Measurements from ENCODE around the gene STAT5B.
"Not testable (repeated sequence)": the region's sequence is repeated elsewhere in the genome, so short reads cannot be mapped to it uniquely, and the experiment has no call there.

STAT5B gene

GRCh38 chr17:42233156-42233555 is 43.0 kb downstream of the STAT5B start:
- DNase-seq (ENCODE audit: low read depth): no peak

- no peak for DNase-seq (ENCODE audit: low read depth)
Observed at GRCh38 chr17:42230225-42230624, 46.0 kb downstream of the STAT5B start.

GRCh38 chr17:42227849-42228700 is 48.1 kb downstream of the STAT5B start:
- DNase-seq (ENCODE audit: low read depth): no peak

GRCh38 chr17:42225646-42226045 is 50.5 kb downstream of the STAT5B start:
- DNase-seq (ENCODE audit: low read depth): no peak

GRCh38 chr17:42224651-42225050 is 51.5 kb downstream of the STAT5B start:
- no peak for DNase-seq (ENCODE audit: low read depth)

GRCh38 chr17:42221886-42222745 is 54.1 kb downstream of the STAT5B start:
- DNase-seq (ENCODE audit: low read depth): peak; percentile 49

GRCh38 chr17:42219280-42219679 is 56.9 kb downstream of the STAT5B start:
- DNase-seq (ENCODE audit: low read depth): not testable (repeated sequence)

GRCh38 chr17:42214156-42214555 is 62.0 kb downstream of the STAT5B start:
- no peak for DNase-seq (ENCODE audit: low read depth)

GRCh38 chr17:42212382-42212781 is 63.8 kb downstream of the STAT5B start:
- DNase-seq (ENCODE audit: low read depth): no peak

GRCh38 chr17:42211921-42212341 is 64.3 kb downstream of the STAT5B start:
- not testable (repeated sequence) for DNase-seq (ENCODE audit: low read depth)

GRCh38 chr17:42210046-42210445 is 66.1 kb downstream of the STAT5B start:
- no peak for DNase-seq (ENCODE audit: low read depth)

- not testable (repeated sequence) for DNase-seq (ENCODE audit: low read depth)
Observed at GRCh38 chr17:42206153-42206612, 70.0 kb downstream of the STAT5B start.

GRCh38 chr17:42203354-42203753 is 72.8 kb downstream of the STAT5B start:
- no peak for DNase-seq (ENCODE audit: low read depth)

- no peak for DNase-seq (ENCODE audit: low read depth)
Observed at GRCh38 chr17:42202696-42203095, 73.5 kb downstream of the STAT5B start.

GRCh38 chr17:42202159-42202558 is 74.0 kb downstream of the STAT5B start:
- no peak for DNase-seq (ENCODE audit: low read depth)

GRCh38 chr17:42201458-42201772 is 74.8 kb downstream of the STAT5B start:
- no peak for DNase-seq (ENCODE audit: low read depth)

GRCh38 chr17:42200706-42201457 is 75.3 kb downstream of the STAT5B start:
- DNase-seq (ENCODE audit: low read depth): no peak

- no peak for DNase-seq (ENCODE audit: low read depth)
Observed at GRCh38 chr17:42199416-42200011, 76.7 kb downstream of the STAT5B start.

- DNase-seq (ENCODE audit: low read depth): no peak
Observed at GRCh38 chr17:42198897-42199296, 77.3 kb downstream of the STAT5B start.

GRCh38 chr17:42197564-42198156 is 78.5 kb downstream of the STAT5B start:
- no peak for DNase-seq (ENCODE audit: low read depth)
